ENCODE results near the gene GREB1.

GREB1 gene

GRCh38 chr2:11559066-11559785 is 25.4 kb downstream of the GREB1 start:
- H3K27me3 ChIP-seq (ENCODE audit: low read depth, low read length): peaks cover 24% of the 10 kb centered on the region

GRCh38 chr2:11559786-11560155 is 25.9 kb downstream of the GREB1 start:
- Histone ChIP-seq H3K4me3 (ENCODE audit: low read length) (no peak overlapping the region), H3K4me2 (ENCODE audit: low read length) (no peak overlapping the region), H3K9ac (ENCODE audit: low read length) (no peak overlapping the region), H3K9me3 (ENCODE audit: insufficient read depth, low read length) (no peaks in the 10 kb centered on the region), H2AFZ (ENCODE audit: low read depth, low read length) (no peak overlapping the region), H3K27me3 (ENCODE audit: low read depth, low read length) (peaks cover 19% of the 10 kb centered on the region), H3K4me1 (ENCODE audit: low read length) (no peaks in the 10 kb centered on the region), H3K36me3 (replicated peaks; ENCODE audit: low read depth, low read length) (no peaks in the 10 kb centered on the region), H3K27ac (ENCODE audit: low read length) (no peak overlapping the region), H4K20me1 (ENCODE audit: insufficient read depth, low read length) (no peaks in the 10 kb centered on the region), H3K79me2 (ENCODE audit: low read length) (no peaks in the 10 kb centered on the region)
- TF ChIP-seq CTCF (IDR thresholded peaks at IDR 0.05; ENCODE audit: low read depth, low read length) (no peak), EZH2phosphoT487 (IDR thresholded peaks at IDR 0.05; ENCODE audit: low read depth) (no peak)

More at GRCh38 chr2:11559066-11559785, 25.4 kb downstream of the GREB1 start:
- H3K9ac ChIP-seq (ENCODE audit: low read length): no peak overlapping the region
- no peak overlapping the region for H3K27ac ChIP-seq (ENCODE audit: low read length)
- H3K4me3 ChIP-seq (ENCODE audit: low read length): no peak overlapping the region
- H4K20me1 ChIP-seq (ENCODE audit: insufficient read depth, low read length): no peaks in the 10 kb centered on the region
- no peaks in the 10 kb centered on the region for H3K9me3 ChIP-seq (ENCODE audit: insufficient read depth, low read length)
- no peaks in the 10 kb centered on the region for H3K4me1 ChIP-seq (ENCODE audit: low read length)
- H2AFZ ChIP-seq (ENCODE audit: low read depth, low read length): no peak overlapping the region
- H3K36me3 ChIP-seq (replicated peaks; ENCODE audit: low read depth, low read length): no peaks in the 10 kb centered on the region
- TF ChIP-seq CTCF (IDR thresholded peaks at IDR 0.05; ENCODE audit: low read depth, low read length) (no peak), EZH2phosphoT487 (IDR thresholded peaks at IDR 0.05; ENCODE audit: low read depth) (no peak)
- H3K79me2 ChIP-seq (ENCODE audit: low read length): no peaks in the 10 kb centered on the region
- no peak overlapping the region for H3K4me2 ChIP-seq (ENCODE audit: low read length)

- no peaks in the 10 kb centered on the region for H4K20me1 ChIP-seq (ENCODE audit: insufficient read depth, low read length)
- no peak overlapping the region for H3K9ac ChIP-seq (ENCODE audit: low read length)
- H3K27ac ChIP-seq (ENCODE audit: low read length): no peak overlapping the region
- H3K4me2 ChIP-seq (ENCODE audit: low read length): no peak overlapping the region
- no peak overlapping the region for H2AFZ ChIP-seq (ENCODE audit: low read depth, low read length)
- peaks cover 13% of the 10 kb centered on the region for H3K27me3 ChIP-seq (ENCODE audit: low read depth, low read length)
- no peak overlapping the region for H3K4me3 ChIP-seq (ENCODE audit: low read length)
- no peaks in the 10 kb centered on the region for H3K36me3 ChIP-seq (replicated peaks; ENCODE audit: low read depth, low read length)
- H3K9me3 ChIP-seq (ENCODE audit: insufficient read depth, low read length): no peaks in the 10 kb centered on the region
- H3K4me1 ChIP-seq (ENCODE audit: low read length): no peaks in the 10 kb centered on the region
- TF ChIP-seq EZH2phosphoT487 (IDR thresholded peaks at IDR 0.05; ENCODE audit: low read depth) (no peak), CTCF (IDR thresholded peaks at IDR 0.05; ENCODE audit: low read depth, low read length) (no peak)
- no peaks in the 10 kb centered on the region for H3K79me2 ChIP-seq (ENCODE audit: low read length)
These were observed 27.0 kb downstream of the GREB1 start for GRCh38 chr2:11560806-11561205.

- H3K4me3 ChIP-seq (ENCODE audit: low read length): no peak overlapping the region
- no peaks in the 10 kb centered on the region for H4K20me1 ChIP-seq (ENCODE audit: insufficient read depth, low read length)
- no peak overlapping the region for H3K4me2 ChIP-seq (ENCODE audit: low read length)
- H3K79me2 ChIP-seq (ENCODE audit: low read length): no peaks in the 10 kb centered on the region
- no peaks in the 10 kb centered on the region for H3K9me3 ChIP-seq (ENCODE audit: insufficient read depth, low read length)
- H2AFZ ChIP-seq (ENCODE audit: low read depth, low read length): no peak overlapping the region
- TF ChIP-seq CTCF (IDR thresholded peaks at IDR 0.05; ENCODE audit: low read depth, low read length): no peak
- no peak for TF ChIP-seq EZH2phosphoT487 (IDR thresholded peaks at IDR 0.05; ENCODE audit: low read depth)
- H3K4me1 ChIP-seq (ENCODE audit: low read length): no peaks in the 10 kb centered on the region
- H3K27me3 ChIP-seq (ENCODE audit: low read depth, low read length): peaks cover 8% of the 10 kb centered on the region; the same call in 1 of the 2 replicates
- H3K27ac ChIP-seq (ENCODE audit: low read length): no peak overlapping the region
- H3K36me3 ChIP-seq (replicated peaks; ENCODE audit: low read depth, low read length): no peaks in the 10 kb centered on the region
- no peak overlapping the region for H3K9ac ChIP-seq (ENCODE audit: low read length)
These were observed 28.2 kb downstream of the GREB1 start for GRCh38 chr2:11562011-11562410.

Measured in OCI-LY3 (cell line).